Colonic mucosa (tissue), 4 donors: ENCODE data around the gene PGBD5. TPM values are rescaled to one million over a fixed set of nuclear protein-coding genes. Genes with fewer than 3 reads are reported as not detected.

Experiments used
- DNase-seq: peaks from one replicate; pipeline ENCODE4 v3.0.0-alpha.2; 2020
- H3K27ac ChIP-seq: fragments of 200-600 bp; one replicate; pipeline ENCODE4 v1.8.0; 2021
- H3K27me3 ChIP-seq: fragments of 200-600 bp; one replicate; pipeline ENCODE4 v1.8.0; 2021
- H3K36me3 ChIP-seq: fragments of 200-600 bp; one replicate; pipeline ENCODE4 v1.8.0; 2021
- H3K4me1 ChIP-seq: fragments of 200-600 bp; one replicate; pipeline ENCODE4 v1.8.0; 2021; ENCODE audit warnings: mild to moderate bottlenecking
- H3K4me3 ChIP-seq: fragments of 200-600 bp; one replicate; pipeline ENCODE4 v1.8.0; 2021
- H3K9ac ChIP-seq, 2 donors: one replicate each; pipeline ENCODE4 v1.7.0; 2013; ENCODE audit warnings: control low read depth in 2 of 2, low read depth in 2 of 2, low read length in 2 of 2
- H3K9me3 ChIP-seq: fragments of 200-600 bp; one replicate; pipeline ENCODE4 v1.8.0; 2021
- CTCF ChIP-seq: fragments of 200-600 bp; IDR thresholded peaks from one replicate; pipeline ENCODE4 v1.8.0; 2022; ENCODE audit warnings: antibody characterized with exemption, mild to moderate bottlenecking
- intact Hi-C: fragments of 100-400 bp; cut with DNase I; formaldehyde crosslinking; loops from one replicate; pipeline ENCODE4 v1.14.1; 2022
- total RNA-seq, 2 donors: library from RNA; stranded (reverse); fragmentation: NEBNext Ultra II Directional in 1 of 2; extraction: Animal tissue kit (Norgen Biotek cat#: 25700) in 1 of 2; gene quantifications; one replicate each; pipeline ENCODE4 v1.2.1, GENCODE V29; 2021
- donor health status: healthy.
- donor health status: DM: no; HTN: no; CAD: no.
- donor health status: DM: no; HTN: no; CAD: no.

The PGBD5 gene
- total RNA-seq, 2 donors from 2014 or later: 6.4 to 14.8 TPM

- no peak for DNase-seq
- no peak overlapping the region for H3K9ac ChIP-seq
- peaks cover 12% of the 10 kb centered on the region for H3K4me1 ChIP-seq
- intact Hi-C loops: no loop called here
- no peaks in the 10 kb centered on the region for H3K36me3 ChIP-seq
- no peaks in the 10 kb centered on the region for H3K27me3 ChIP-seq
- H3K4me3 ChIP-seq: no peak overlapping the region
- H3K9me3 ChIP-seq: no peaks in the 10 kb centered on the region
- TF ChIP-seq CTCF: no peak
- no peak overlapping the region for H3K27ac ChIP-seq
Measured at GRCh38 chr1:230266456-230266855, 159.7 kb downstream of the PGBD5 start.

- Histone ChIP-seq H3K9ac (no peak overlapping the region), H3K9me3 (no peaks in the 10 kb centered on the region), H3K4me3 (no peak overlapping the region), H3K4me1 (peaks cover 6% of the 10 kb centered on the region), H3K36me3 (no peaks in the 10 kb centered on the region), H3K27ac (no peak overlapping the region), H3K27me3 (no peaks in the 10 kb centered on the region)
- intact Hi-C loops: no loop called here
- no peak for DNase-seq
- no peak for TF ChIP-seq CTCF
Measured at GRCh38 chr1:230265200-230266115, 160.7 kb downstream of the PGBD5 start.

Other genes starting within 250 kb of the PGBD5 start
- gene COG2, start 216.1 kb upstream of the PGBD5 start, total RNA-seq: 10 to 100 TPM; 42.0 to 53.8 TPM